Astrocyte of the cerebellum (primary cell): ENCODE measurements around the gene SH3TC1.

Source experiments
- DNase-seq: peaks from one replicate; pipeline ENCODE4 v3.0.0-alpha.2; 2011; ENCODE audit warnings: low read depth
- H3K4me3 ChIP-seq: 2 replicates; pipeline ENCODE4 v1.5.1; 2011; ENCODE audit warnings: mild to moderate bottlenecking, low read depth, low read length, moderate library complexity
- CTCF ChIP-seq: IDR thresholded peaks from 2 replicates; pipeline ENCODE4 v1.5.1; 2012; ENCODE audit warnings: low read length, low read depth, moderate library complexity, mild to moderate bottlenecking; ENCODE audit errors: missing control alignments
- in situ Hi-C: cut with HindIII; loops from 2 replicates; pipeline ENCODE4 v1.10.0; 2017; ENCODE audit warnings: low sequenced_read_pairs

The SH3TC1 gene

GRCh38 chr4:8207314-8207713 lies 8.2 kb downstream of the SH3TC1 start:
- in situ Hi-C loops: no loop called here
- H3K4me3 ChIP-seq: no peak overlapping the region
- DNase-seq: no peak
- TF ChIP-seq CTCF: no peak

GRCh38 chr4:8208565-8208964 lies 9.5 kb downstream of the SH3TC1 start:
- no peak overlapping the region for H3K4me3 ChIP-seq
- in situ Hi-C loops: no loop called here
- no peak for DNase-seq
- no peak for TF ChIP-seq CTCF

GRCh38 chr4:8209181-8209874 lies 10.2 kb downstream of the SH3TC1 start:
- no peak for DNase-seq
- no peak overlapping the region for H3K4me3 ChIP-seq
- in situ Hi-C loops: no loop called here
- TF ChIP-seq CTCF: no peak

- in situ Hi-C loops: no loop called here
- no peak overlapping the region for H3K4me3 ChIP-seq
- no peak for DNase-seq
- no peak for TF ChIP-seq CTCF
Measured at GRCh38 chr4:8210010-8210409, 10.9 kb downstream of the SH3TC1 start.

GRCh38 chr4:8210616-8211015 lies 11.5 kb downstream of the SH3TC1 start:
- in situ Hi-C loops: no loop called here
- no peak overlapping the region for H3K4me3 ChIP-seq
- no peak for DNase-seq
- no peak for TF ChIP-seq CTCF

- in situ Hi-C loops: no loop called here
- DNase-seq: no peak
- no peak for TF ChIP-seq CTCF
Measured at GRCh38 chr4:8211251-8211650, 12.2 kb downstream of the SH3TC1 start.

More at GRCh38 chr4:8211251-8211650, 12.2 kb downstream of the SH3TC1 start:
- no peak overlapping the region for H3K4me3 ChIP-seq
